Thyroid gland (tissue), 4 donors: Measurements from ENCODE around the gene KCTD17.

Source experiments
- POLR2A ChIP-seq, 2 donors: fragments of 450-650 bp; IDR thresholded peaks; one replicate each; pipeline ENCODE4 v1.6.1; 2017; ENCODE audit warnings: antibody characterized with exemption in 2 of 2, mild to moderate bottlenecking in 2 of 2, moderate library complexity in 1 of 2
- TF ChIP-seq, protein P1 (sequence below), 6 experiments: fragments of 200-600 bp in 3 of 6; fragments of 450-650 bp in 3 of 6; sonication (generic) in 3 of 6; IDR thresholded peaks; one replicate each; pipeline ENCODE4 v1.5.1; 2016 to 2019; ENCODE audit warnings: antibody characterized with exemption in 6 of 6, mild to moderate bottlenecking in 2 of 6, inconsistent platforms in 1 of 6, moderate library complexity in 1 of 6

DNA sequence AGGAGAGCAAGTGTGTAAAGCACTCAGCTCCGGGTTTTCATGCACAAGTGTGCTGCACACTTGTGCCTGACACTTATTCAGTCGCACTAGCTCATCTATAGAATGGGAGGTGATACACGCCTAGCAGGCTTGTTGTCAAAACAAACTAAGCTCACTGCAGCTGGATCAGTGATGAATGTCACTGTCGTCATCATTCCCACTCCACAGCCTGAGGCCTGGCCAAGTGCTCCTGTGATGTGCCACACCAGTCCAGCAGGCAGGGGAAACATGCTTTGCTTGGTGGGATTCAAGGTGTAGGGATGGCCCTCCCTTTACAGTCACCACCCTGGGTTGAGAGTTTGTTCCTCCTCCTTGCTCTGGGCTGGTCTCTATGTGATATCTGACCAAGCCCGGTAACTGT lies 25.2 kb upstream of the KCTD17 start:
- TF ChIP-seq POLR2A (IDR thresholded peaks at IDR 0.05): no peak
- TF ChIP-seq, protein P1, sequence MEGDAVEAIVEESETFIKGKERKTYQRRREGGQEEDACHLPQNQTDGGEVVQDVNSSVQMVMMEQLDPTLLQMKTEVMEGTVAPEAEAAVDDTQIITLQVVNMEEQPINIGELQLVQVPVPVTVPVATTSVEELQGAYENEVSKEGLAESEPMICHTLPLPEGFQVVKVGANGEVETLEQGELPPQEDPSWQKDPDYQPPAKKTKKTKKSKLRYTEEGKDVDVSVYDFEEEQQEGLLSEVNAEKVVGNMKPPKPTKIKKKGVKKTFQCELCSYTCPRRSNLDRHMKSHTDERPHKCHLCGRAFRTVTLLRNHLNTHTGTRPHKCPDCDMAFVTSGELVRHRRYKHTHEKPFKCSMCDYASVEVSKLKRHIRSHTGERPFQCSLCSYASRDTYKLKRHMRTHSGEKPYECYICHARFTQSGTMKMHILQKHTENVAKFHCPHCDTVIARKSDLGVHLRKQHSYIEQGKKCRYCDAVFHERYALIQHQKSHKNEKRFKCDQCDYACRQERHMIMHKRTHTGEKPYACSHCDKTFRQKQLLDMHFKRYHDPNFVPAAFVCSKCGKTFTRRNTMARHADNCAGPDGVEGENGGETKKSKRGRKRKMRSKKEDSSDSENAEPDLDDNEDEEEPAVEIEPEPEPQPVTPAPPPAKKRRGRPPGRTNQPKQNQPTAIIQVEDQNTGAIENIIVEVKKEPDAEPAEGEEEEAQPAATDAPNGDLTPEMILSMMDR (IDR thresholded peaks at IDR 0.05): no peak
